GM13976 (cell line): ENCODE results near the gene FUT3.
"Not testable (repeated sequence)": the region's sequence is repeated elsewhere in the genome, so short reads cannot be mapped to it uniquely, and the experiment has no call there.

Source experiments
- DNase-seq: peaks from one replicate; pipeline ENCODE4 v3.0.0; 2012; ENCODE audit warnings: low spot score
- in situ Hi-C: fragments of 300-500 bp; cut with MboI; formaldehyde crosslinking; loops from one replicate; pipeline ENCODE4 v1.12.0; 2022; ENCODE audit warnings: low sequenced_read_pairs, mixed read lengths, inconsistent platforms; ENCODE audit not compliant: unreplicated experiment
- TF ChIP-seq, protein P1 (sequence below): IDR thresholded peaks from 2 replicates; pipeline ENCODE4 v1.5.1; 2012; ENCODE audit warnings: borderline replicate concordance, mild to moderate bottlenecking; ENCODE audit not compliant: insufficient read depth; ENCODE audit errors: extremely low read depth, missing control alignments, control extremely low read depth

The FUT3 gene

GRCh38 chr19:5843295-5843927 lies 7.8 kb downstream of the FUT3 start:
- TF ChIP-seq, protein P1, sequence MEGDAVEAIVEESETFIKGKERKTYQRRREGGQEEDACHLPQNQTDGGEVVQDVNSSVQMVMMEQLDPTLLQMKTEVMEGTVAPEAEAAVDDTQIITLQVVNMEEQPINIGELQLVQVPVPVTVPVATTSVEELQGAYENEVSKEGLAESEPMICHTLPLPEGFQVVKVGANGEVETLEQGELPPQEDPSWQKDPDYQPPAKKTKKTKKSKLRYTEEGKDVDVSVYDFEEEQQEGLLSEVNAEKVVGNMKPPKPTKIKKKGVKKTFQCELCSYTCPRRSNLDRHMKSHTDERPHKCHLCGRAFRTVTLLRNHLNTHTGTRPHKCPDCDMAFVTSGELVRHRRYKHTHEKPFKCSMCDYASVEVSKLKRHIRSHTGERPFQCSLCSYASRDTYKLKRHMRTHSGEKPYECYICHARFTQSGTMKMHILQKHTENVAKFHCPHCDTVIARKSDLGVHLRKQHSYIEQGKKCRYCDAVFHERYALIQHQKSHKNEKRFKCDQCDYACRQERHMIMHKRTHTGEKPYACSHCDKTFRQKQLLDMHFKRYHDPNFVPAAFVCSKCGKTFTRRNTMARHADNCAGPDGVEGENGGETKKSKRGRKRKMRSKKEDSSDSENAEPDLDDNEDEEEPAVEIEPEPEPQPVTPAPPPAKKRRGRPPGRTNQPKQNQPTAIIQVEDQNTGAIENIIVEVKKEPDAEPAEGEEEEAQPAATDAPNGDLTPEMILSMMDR: no peak
- DNase-seq: no peak
- in situ Hi-C loops: no loop called here

DNA sequence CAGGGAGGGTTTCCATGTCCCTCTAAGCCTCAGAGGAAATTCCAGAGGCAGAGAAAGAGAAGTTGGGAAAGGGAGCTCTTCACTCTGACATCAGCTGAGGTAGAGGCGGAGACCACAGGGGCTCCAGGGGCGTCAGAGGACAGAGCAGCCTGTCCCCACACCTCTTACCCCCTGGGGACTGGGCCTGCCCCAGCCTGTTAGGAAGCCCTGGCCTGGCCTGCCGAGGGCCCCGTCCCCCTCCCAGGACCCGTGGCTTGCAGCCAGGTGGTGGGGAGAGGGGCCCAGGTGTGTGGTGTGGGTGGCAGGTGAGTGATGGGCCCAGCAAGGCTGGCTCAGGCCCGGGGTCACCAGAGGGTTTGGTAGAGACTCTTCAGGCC lies 9.5 kb downstream of the FUT3 start:
- DNase-seq, in situ Hi-C loops: not testable (repeated sequence)

DNA sequence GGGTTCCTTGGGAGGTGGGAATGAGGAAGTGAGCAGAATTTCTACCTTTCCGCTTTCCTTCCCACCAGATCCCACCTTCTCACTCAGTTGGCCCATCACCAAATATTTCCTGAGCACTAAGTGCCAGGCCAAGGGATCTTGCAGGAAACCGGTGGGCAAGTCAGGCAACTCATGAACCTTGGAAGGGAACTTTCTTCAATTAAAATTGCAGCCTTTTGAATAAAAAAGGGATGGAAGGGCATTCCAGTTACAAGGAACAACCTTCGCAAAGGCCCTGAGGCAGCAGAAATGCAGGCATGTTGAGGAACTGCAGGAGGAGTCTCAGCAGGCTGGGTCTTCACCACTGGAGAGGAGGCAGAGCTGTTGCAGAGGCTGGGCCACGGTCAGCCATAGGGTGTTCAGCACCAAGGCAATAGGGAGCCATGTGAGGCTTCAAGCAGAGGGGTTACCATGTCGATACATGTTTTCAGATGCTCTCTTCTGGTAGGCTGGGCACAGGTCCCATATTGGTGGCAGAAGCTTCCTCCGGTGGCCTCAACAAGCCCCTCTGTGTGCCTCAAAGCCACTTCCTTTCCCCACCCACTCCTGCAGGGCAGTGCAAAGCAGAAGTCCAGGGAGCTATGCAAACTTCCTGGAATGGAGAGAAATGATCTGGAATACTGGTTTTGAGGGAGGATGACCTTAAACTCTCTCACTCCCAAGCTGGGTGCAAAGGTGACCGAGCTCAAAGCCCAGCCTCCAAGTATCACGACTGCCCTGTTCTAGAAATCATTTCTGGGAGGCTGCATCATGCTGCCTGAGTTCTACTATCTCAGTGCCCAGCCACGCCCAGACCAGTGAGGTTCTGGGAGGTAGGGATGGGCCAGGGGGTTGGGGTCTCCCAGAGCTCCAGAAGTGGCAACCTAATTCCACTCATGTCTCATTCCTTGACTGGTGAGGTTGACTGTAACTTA lies 11.9 kb downstream of the FUT3 start, which contains the start of gene FUT6:
Gene FUT6 (minus strand): TSS at position 638 of the 953 bp plus-strand sequence. CDS start 7,135 bp downstream, outside the sequence.
- in situ Hi-C loops: no loop called here
- no peak for DNase-seq
- TF ChIP-seq, protein P1: no peak

GRCh38 chr19:5838353-5839064 lies 12.7 kb downstream of the FUT3 start:
- TF ChIP-seq, protein P1: no peak
- DNase-seq: no peak
- in situ Hi-C loops: no loop called here

DNA sequence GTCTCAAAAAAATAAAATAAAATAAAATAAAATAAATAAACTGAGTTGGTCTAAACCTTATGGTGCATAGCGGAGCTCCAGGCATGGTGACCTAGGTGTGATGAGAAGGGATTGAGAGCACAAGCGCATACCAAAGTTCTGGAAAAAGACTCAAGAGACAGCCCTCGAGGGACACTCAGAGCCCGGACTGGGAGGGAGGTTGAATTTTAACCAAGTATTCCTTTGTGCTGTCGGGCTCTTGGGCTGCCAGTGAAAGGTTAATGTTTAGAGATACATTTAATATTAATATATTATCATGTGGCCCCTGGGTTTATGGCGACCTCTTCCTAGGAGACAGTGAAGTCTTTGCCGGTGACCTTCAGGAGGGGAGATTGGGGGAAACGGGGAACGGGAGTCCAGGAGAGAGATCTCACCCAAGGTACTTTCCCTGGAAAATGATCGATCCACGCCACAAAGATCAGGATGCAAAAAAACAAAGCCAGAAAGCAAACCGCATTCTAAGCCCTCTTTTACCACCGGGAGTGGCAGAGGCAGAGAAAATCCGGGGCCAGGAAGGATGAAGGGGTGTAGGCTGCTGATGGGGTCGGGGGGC lies 13.4 kb downstream of the FUT3 start:
- in situ Hi-C loops: no loop called here
- TF ChIP-seq, protein P1: no peak
- DNase-seq: no peak

DNA sequence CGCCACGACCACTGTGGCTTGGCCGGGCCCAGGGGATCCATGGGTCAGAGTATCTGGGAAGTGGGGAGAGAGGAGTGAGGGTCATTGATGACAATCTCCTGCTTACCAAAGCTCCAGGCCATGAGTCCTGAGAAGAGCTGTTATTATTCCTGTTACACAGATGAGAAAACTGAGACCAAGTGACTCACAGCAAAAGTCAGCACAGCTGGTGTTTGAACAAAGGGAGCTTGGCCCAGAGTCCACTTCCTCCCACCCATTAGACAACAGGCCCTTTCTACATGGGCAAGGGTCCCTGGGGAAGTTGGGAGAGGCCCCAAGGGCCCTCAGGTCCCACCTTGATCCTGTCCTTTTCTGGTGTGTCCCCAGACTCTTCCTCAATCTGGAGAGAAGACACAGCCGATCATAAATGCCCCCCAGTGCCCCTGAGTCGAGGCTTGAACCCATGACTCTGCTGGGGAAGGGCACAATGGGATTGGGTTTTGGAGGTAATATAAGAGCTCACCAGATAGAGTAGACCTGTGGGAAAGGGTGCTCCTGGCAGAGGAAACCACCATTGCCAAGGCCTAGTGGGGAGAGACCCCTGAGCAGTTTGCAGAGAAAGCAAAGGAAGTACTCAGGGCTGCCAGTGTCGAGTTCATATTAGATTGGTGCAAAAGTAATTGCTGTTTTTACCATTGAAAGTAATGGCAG lies 18.6 kb downstream of the FUT3 start:
- in situ Hi-C loops: no loop called here
- TF ChIP-seq, protein P1: no peak
- no peak for DNase-seq
